HG02973 (cell line): ENCODE results near the gene ELK1.
"Not testable (repeated sequence)": the region's sequence is repeated elsewhere in the genome, so short reads cannot be mapped to it uniquely, and the experiment has no call there.

ENCODE experiments used
- ATAC-seq: cut with Tn5 transposase; IDR thresholded peaks from one replicate; pipeline ENCODE4 v1.9.1; 2021; ENCODE audit warnings: moderate library complexity; ENCODE audit not compliant: unreplicated experiment

ELK1 gene, protein sequence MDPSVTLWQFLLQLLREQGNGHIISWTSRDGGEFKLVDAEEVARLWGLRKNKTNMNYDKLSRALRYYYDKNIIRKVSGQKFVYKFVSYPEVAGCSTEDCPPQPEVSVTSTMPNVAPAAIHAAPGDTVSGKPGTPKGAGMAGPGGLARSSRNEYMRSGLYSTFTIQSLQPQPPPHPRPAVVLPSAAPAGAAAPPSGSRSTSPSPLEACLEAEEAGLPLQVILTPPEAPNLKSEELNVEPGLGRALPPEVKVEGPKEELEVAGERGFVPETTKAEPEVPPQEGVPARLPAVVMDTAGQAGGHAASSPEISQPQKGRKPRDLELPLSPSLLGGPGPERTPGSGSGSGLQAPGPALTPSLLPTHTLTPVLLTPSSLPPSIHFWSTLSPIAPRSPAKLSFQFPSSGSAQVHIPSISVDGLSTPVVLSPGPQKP

GRCh38 chrX:47650164-47651042 is at the start of gene ELK1:
ELK1 (minus strand) TSS chrX:47650563; CDS start chrX:47641441, 9,122 bp downstream.
- peak; percentile 86 for ATAC-seq

DNA sequence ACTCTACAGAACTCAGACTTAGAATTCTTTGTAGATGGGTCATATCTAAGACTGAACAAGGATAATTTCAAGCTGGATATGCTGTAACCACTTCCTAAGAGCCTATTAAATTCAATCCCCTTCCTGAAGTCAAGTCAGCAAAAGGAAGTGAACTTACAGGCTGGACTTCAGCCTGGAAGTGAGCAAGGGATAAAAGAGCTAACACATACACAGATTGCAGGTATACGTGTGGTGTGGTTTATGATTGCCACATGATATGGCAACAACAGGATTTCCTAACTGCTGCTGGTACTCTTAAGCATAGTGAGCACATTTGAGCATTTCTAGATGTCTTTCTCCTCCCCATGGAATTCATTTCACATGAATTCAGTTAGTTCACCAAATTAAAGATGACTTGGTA is 46.8 kb upstream of the ELK1 start:
- ATAC-seq, result no peak

DNA sequence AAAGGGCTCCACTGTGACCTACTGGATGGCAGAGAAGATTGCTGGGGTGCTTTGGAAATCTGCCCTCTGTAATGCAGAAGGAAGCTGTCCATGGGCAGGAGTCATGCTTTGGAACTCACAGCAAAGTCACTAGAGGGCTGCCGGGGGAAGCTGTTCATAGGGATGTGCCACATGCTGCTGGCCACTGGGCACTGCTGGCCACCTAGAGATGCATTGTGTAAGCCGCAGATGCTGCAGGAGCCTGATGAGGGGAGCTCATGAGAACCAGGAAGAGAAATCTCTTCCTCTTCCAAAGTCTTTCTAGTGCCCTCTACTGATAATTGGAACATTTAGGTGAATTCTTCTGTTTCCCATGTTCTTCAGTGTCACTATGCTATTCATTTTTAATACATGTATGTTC is 39.8 kb upstream of the ELK1 start:
- no peak for ATAC-seq

GRCh38 chrX:47687263-47687662 is 36.9 kb upstream of the ELK1 start:
- no peak for ATAC-seq

DNA sequence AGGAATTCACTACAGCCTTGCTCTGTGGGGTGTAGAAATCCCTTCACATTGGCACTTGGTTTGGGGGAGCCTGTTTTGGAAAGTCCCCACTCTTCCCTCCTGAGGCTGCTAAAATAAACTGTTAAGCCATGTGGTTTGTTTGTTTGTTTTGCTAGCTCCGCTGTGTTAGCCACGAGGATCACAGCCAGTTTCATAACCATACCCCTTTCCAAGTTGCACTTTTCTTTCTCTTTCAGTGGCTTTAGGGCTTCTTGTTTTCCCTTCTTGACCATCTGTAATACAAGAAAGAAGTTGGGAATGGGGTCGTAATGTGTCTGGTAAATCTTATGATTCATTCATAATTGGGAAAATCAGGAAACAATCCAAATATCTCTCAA is 33.5 kb upstream of the ELK1 start:
- no peak for ATAC-seq

DNA sequence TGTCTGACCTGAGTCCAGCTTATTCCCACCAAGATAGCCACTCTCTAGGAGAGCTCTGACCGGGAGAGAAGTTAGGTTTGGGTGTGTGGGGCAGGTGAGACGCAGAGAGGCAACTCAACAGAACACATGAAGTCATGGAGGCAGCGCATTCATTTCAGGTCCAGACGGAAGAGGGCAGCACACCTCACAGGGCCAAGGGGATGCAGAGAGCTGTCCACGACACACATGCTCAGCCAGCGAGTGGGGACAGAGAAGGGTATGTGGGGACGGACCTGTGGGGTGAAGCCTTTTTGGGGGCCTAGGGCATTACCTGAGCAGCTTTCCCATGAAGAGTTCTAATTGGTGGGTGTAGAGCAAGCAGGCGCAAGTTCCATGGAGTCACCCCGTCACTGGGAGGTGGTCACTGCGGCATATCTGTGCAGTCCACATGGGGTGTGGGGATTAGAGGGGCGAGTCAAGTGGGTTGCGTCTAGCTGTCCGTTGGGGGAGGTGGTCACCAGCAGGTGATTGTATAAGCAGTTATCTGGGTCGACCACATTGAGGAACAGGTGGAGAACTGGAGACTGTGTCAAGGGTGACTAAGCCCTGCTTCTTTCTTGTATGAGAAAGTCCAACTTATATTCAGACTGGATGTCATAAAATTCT is 32.9 kb upstream of the ELK1 start:
- no peak for ATAC-seq

GRCh38 chrX:47675959-47676859 is 25.8 kb upstream of the ELK1 start:
- not testable (repeated sequence) for ATAC-seq

GRCh38 chrX:47674776-47675175 is 24.4 kb upstream of the ELK1 start:
- ATAC-seq, result no peak

- not testable (repeated sequence) for ATAC-seq
Observed at GRCh38 chrX:47665797-47666196, 15.4 kb upstream of the ELK1 start.

DNA sequence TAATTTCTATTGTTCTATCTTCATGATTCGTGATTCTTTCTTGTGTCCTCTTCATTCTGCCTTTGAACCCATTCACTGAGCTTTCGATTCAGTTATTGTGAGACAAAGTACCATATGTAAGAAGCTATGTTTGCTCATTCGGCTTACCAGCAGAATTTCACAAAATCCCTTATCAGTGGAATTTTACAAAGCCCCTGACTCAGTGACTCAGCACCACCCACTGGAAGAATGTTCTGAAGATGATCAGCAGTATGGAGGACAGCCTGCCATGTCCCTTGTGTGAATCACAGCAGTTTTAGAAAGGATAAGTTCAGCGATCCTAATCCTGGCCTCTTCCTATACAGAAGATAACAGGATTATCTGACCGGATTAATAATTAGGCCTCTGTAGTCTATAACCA is 14.4 kb upstream of the ELK1 start:
- no peak for ATAC-seq

GRCh38 chrX:47662144-47662657 is 11.8 kb upstream of the ELK1 start:
- ATAC-seq, result no peak

DNA sequence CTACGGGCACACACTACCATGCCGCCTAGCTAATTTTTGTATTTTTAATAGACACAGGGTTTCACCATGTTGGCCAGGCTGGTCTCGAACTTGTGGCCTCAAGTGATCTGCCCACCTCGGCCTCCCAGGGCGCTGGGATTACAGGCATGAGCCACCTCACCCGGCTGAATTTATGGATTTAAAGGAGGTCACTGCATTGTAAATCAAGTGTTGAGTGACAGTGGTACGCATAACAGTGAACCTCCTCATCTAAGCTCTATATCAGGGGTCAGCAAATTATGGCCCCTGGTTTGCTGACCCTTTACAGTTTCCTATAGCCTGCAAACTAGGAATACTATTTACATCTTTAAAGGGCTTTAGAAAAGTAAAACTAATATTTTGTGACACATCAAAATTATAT is 11.2 kb upstream of the ELK1 start:
- no peak for ATAC-seq

DNA sequence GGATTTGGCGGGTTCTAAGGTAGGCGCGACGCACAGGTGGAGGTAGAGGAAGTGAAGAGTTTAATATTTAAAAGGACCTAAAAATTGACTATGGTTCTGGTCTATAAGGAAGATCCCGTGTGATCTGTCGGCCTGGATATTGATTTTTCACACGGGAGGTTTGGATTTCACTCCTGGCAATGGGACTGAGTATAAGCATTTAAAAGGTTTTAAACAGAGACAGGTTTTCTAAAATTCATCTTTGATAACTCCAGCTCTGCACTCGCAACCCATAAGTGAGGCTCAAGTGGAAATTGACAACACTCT is 9.0 kb upstream of the ELK1 start:
- no peak for ATAC-seq

DNA sequence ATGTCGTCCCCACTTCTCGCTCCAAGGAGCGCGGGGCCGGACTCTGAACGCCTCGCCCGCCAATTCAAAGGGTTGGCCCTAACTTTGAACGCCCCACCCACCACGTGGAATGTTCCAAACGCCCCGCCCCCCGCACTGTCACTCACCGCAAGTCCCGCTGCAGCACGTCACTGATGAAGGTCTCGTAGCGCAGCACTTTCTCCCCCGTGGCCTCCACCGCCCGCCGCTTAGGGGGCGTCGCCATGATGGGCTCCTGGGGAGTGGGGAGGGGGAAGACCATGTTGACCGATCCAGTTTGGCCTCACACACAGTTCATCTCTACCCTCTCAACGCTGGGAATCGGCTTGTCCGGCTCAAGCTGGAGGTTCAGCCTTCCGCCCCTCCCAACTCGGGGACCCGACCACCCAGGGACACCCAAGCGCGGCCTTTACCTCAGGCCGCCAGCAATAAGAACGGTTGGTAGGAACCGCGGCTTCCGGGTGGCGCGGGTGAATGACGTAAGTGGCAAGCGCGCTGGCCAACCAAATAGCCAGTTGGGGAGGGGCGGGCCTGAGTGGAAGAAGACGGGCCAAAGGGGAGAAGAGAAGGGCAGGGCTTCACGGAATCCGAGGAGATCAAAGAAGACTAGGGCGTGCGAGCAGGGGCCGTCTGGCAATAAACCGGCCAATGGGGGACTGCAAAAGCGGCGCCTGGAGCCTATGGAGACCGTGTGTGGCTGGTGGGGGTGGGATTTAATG is 8.5 kb upstream of the ELK1 start, which contains the start of gene UXT:
Gene UXT (minus strand): TSS at position 497 of the 737 bp plus-strand sequence. CDS start 253 bp downstream, at position 244.
- peak; percentile 78 for ATAC-seq

- no peak for ATAC-seq
Observed at GRCh38 chrX:47658301-47658683, 7.9 kb upstream of the ELK1 start.

GRCh38 chrX:47651043-47651905 is 911 bp upstream of the ELK1 start:
- no peak for ATAC-seq

- ATAC-seq, result no peak
Observed at GRCh38 chrX:47649781-47650163, 591 bp downstream of the ELK1 start.

- no peak for ATAC-seq
Observed at GRCh38 chrX:47649271-47649670, 1.1 kb downstream of the ELK1 start.

DNA sequence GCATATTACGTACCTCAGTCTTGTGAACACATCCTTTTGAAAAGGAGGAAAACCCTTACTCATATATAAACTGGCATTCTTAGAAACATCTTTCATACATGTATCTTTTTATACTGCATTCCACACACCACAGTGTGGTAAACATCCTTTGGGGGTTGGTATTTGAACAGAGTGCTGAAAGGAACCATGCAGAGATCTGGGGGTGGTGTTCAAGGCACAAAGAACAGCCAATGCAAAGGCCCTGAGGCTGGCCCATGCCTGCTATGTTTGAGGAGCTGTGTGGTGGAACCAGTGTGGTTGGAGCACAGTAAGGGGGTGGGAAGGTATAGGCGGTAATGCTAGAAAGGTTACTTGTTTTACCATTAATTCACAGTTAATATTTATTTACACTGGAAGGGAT is 2.0 kb downstream of the ELK1 start:
- no peak for ATAC-seq
